GM19043 (cell line): Measurements from ENCODE around the gene SUPT6H.
A peak's percentile ranks its signal among the peaks of the same experiment; 100 is the strongest.
"Not testable (repeated sequence)": the region's sequence is repeated elsewhere in the genome, so short reads cannot be mapped to it uniquely, and the experiment has no call there.

Experiments
- ATAC-seq: cut with Tn5 transposase; IDR thresholded peaks from one replicate; pipeline ENCODE4 v1.9.1; 2021; ENCODE audit warnings: low read depth; ENCODE audit not compliant: unreplicated experiment

SUPT6H gene

DNA sequence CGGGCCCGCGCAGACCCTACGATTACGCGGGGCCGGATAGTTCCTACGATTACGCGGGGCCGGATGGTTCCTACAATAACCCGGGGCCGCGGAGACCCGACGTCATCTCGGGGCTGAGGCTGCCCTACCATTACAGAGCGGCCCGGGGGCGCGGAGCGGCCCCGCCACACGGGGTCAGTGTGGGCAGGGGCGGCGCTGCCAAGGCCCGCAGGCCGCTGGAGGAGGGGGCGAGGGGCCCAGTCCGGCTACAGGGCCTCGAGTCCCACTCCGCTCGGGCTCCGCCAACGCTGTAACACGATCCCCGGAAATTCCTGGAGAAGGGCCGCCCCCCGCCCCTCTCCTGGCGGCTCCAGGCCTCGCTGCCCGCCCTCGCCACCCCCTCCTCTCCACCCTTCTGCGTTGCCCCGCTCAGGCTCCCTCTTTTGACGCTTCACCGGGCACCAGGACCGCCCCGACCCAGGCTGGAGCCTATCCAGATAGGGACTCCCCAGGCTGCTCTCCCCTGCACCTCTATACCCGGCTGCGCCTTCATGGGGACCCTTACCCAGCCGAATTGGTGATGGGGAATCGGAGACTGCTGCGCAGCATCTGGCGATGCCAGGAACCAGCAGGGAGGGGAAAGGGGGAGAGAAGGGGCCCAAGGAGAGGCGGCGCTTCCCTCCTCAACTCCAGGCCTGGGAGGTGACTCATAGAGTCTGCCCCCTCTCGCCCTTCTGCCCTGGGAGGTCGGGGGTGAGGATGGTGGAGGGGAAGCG lies 55.8 kb downstream of the SUPT6H start, which contains the start of gene RAB34:
TSS of gene RAB34 (minus strand) at position 291 of the 755 bp plus-strand sequence. CDS start 602 bp downstream, outside the sequence.
- ATAC-seq = no peak

DNA sequence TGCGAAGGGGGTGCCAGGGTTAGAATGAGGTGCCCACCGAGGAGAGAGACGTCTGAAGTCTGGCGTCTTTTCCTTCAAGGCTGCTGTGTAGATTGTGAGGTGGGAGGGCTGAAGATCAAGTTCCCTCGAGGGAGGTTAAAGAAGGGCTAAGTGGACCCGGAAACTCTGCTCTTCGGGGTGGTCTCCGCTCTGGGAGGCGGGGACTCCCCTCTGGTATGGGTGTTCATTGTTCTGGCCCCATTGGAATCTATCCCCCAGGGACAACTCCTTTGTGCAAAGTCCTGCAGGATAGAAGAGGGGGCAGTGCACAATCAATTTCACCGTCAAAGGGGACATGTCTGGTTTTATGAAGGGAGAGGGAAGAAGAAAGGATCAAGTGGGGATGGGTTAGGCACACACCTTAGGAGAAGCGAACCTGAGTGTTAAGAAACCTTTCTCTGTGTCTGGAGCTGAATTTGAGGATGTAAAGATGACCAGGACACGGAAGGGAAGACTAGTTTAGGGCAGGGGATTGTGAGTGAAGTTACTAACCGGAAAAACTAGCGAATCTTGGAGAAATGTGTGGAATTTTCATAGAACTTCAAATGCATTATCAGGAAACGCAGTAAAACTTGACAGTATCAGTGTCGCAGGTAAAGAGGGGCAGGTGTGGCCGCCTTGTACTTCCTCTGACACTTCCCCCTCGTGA lies 56.5 kb downstream of the SUPT6H start:
- ATAC-seq = no peak

DNA sequence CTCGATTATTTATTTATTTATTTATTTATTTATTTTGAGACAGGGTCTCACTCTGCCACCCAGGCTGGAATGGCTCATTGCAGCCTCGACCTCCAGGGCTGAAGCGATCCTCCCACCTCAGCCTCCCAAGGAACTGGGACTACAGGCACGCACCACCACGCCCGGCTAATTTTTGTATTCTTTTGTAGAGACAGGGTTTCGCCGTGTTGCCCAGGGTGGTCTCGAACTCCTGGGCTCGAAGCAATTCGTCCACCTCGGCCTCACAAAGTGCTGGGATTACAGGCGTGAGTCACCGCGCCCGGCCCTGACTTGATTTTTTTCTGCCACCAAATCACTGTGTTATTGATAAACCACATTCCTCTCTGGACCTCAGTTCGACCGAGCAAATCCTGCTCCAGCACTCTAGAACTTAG lies 57.0 kb downstream of the SUPT6H start:
- ATAC-seq = no peak

DNA sequence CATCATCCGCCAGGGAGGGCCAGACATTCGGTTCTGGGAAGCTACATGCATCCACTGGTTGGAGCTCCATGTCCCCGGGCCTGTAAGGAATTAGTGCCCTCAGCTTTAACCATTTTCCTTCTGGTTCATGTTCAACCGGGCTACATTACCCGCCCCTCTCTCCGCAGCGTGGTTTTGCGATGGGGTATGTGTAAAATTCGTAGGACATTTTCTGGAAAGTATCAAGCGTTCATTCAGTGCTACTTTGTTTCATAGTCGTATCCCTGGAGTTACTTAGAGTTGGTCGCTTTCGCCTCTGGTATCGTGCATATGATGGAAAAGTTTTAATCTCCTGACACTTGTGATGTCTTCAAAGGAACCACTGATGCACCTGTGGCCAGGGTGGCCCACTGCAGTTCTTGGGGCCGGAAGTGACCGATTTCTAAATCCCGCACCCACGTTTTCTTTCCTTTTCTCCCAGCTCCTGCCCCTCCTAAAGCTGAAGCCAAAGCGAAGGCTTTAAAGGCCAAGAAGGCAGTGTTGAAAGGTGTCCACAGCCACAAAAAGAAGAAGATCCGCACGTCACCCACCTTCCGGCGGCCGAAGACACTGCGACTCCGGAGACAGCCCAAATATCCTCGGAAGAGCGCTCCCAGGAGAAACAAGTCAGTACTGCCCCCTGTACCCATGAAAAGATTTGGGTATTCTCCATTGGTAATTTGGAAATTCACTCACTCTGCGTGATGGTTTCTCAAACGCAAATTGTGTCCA lies 58.4 kb downstream of the SUPT6H start:
- ATAC-seq = no peak

DNA sequence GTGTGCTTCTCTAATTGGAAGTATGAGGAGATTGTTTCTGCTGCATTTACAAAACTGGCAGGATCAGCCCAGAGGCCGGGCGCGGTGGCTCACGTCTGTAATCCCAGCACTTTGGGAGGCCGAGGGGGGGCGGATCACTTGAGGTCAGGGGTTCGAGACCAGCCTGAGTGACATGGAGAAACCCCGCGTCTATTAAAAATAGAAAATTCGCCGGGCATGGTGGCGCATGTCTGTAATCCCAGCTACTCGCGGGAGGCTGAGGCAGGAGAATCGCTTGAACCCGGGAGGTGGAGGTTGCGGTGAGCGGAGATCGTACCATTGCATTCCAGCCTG lies 59.0 kb downstream of the SUPT6H start:
- ATAC-seq = not testable (repeated sequence)

DNA sequence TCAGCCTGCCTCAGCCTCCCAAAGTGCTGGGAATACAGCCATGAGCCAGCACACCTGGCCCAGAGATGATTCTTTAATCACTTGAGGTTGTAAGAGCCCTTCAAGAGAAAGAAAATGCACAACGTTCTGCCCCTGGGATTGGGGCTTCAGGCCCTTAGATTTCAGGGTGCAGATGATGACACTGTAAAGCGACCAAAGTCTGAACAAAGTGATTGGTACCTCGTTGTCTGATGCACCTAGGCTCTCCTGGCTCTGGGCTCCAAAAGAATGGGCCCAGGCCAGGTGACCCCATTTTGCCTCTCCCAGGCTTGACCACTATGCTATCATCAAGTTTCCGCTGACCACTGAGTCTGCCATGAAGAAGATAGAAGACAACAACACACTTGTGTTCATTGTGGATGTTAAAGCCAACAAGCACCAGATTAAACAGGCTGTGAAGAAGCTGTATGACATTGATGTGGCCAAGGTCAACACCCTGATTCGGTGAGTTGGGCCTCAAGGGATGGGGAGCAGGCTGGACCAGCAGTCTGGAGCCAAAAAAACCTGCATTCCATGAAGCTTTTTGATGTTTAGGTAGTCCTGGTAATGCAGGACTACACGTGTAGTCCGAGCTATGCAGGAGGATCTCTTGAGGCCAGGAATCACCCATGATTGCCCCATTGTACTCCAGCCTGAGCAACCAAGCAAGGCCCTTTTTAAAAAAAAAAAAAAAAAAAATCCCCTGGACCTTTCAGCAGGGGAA lies 60.6 kb downstream of the SUPT6H start:
- ATAC-seq = no peak

DNA sequence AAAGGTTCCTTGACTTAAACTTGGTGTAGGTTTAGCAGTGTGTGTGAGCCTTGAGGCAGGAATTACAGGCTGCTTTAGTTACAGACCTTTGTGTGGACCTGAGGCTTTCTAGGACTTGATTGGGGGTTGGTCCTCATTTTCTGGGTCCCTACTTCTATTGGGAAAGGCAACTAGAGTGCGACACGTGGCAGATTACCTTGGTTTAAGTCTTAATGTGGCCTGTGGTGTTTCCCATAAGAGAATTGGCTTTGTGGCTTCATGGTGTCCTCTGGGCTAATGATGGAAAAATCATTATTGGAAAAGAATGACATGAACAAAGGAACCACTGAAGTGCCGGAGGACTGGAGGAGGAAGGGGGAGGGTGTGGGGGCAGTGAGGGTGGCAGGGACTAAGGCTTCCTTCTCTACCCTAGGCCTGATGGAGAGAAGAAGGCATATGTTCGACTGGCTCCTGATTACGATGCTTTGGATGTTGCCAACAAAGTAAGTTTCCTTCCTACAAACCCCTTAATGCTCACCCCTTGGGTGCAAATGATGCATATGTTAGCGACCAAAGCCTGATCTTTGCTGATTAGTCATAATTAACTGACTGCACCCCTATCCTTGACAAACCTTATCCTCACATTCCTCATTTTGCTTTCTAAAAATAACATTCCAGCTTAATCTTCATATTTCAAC lies 61.3 kb downstream of the SUPT6H start:
- no peak for ATAC-seq

DNA sequence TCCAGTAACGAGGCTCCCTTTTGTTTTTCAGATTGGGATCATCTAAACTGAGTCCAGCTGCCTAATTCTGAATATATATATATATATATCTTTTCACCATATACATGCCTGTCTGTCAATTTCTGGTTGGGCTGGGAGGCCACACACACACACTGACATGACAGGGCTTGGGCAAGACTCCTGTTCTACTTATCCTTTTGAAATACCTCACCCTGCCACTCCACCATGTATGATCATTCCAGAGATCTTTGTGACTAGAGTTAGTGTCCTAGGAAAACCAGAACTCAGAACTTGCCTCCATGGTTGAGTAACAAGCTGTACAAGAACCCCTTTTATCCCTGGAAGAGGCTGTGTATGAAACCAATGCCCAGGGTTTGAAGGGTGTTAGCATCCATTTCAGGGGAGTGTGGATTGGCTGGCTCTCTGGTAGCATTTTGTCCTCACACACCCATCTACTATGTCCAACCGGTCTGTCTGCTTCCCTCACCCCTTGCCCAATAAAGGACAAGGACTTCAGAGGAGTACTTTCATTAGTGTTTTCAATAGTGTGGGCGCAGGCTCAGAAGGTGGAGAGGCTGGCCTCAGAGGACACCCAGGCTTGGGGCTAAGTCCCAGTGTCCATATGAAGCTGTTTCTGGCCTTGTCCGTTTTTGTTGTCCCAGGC lies 62.0 kb downstream of the SUPT6H start:
- not testable (repeated sequence) for ATAC-seq

DNA sequence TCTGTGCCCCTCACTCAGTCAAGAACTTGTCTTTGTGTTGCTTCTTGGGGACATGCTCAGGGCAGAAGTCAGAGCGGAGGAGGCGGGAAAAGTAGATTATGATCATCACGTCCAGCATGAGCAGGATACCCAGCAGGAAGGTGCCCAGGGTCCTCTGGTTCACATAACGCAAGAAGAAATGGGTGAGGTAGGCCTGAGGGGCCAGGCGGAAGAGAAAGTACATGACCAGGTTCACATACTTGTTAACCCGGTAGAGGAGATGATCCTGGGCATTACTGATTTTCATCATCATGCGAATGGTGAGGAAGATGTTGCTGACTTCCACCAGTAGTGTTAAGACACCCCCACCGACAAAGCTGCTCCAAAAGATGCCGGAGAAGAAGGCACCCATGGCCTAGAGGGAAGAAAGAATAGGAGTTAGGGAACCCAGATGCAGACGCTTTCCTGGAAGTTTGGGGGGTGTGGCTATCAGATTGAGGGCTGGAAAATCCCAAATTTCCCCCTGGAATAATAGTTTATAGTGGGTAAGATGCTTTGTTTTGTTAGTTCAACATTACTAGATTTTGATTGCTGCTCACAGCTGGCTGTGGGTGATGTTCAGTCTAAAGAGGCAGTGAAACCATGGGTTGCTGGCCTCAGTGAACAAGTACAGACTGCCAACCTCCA lies 62.6 kb downstream of the SUPT6H start:
- no peak for ATAC-seq

DNA sequence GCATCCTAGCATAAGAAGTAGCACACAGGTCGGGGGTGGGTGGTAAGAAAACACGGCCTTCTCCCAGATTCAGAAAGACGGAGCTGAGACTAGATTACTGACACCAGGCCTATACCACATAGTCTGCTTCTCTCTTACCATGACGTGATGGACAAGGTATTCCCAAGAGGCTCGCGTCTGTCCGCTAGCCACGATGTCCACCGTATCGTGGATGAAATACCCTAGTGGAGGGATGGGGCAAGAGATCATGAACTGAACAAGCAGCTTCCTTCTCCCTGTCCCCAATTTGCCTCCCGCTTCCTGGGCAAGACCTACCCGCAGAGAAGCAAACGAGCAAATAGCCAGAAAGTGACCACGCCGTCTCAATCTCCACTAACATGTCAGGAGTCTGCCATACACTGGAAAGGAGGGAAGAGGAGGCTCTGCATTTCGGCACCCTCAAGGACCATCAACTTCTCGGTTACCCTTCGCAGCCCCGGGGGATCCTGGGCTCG lies 63.2 kb downstream of the SUPT6H start:
- no peak for ATAC-seq

DNA sequence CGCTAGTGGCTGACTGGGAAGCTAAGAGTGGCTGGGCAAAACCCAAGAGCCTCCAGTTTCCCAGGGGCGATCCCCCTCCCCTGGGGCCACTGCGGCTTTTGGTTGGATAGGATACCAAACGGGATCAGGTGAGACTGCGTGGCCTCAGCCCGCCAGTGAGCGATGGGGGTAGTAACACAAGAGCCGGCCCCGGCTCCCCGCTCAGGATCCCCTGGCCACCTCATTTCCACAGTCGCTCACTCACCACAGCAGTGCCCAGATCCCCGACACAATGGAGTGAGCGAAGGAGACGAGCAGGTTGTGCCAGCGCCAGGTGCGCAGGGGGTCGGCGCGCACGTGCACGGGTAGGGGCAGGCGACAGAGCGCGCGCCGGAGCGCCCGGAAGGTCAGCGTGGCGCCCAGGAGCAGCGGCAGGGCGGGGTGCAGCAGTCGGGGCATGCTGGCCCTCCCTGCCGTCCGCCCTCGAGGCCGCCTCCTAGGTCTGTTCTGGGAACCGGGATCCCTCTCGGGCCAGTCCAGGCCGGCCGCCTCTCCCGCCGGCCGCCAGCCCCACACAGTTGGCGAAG lies 63.7 kb downstream of the SUPT6H start:
- ATAC-seq = no peak

DNA sequence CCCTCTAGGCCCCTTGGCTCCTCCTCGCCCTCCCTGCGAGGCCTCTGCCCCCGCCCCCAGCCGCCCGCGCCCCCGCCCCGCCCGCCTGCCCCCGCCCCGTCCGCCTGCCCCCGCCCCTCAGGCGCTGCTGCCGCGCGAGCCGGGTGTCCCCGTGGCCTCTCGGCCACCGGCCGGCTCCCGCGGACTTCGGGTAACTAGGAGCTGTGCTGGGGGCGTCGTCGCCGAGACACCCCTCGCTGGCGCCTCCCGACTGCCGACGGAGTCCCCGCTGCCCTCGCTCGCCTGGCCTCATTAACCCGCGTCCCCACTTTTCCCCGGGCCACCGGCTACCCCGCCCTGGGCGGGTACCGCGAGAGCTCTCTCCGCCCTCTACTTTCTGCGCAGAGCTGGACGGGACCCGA lies 64.2 kb downstream of the SUPT6H start, which contains the start of gene TLCD1:
TSS of gene TLCD1 (minus strand) at position 8 of the 401 bp plus-strand sequence. CDS start 136 bp downstream, outside the sequence.
- no peak for ATAC-seq

DNA sequence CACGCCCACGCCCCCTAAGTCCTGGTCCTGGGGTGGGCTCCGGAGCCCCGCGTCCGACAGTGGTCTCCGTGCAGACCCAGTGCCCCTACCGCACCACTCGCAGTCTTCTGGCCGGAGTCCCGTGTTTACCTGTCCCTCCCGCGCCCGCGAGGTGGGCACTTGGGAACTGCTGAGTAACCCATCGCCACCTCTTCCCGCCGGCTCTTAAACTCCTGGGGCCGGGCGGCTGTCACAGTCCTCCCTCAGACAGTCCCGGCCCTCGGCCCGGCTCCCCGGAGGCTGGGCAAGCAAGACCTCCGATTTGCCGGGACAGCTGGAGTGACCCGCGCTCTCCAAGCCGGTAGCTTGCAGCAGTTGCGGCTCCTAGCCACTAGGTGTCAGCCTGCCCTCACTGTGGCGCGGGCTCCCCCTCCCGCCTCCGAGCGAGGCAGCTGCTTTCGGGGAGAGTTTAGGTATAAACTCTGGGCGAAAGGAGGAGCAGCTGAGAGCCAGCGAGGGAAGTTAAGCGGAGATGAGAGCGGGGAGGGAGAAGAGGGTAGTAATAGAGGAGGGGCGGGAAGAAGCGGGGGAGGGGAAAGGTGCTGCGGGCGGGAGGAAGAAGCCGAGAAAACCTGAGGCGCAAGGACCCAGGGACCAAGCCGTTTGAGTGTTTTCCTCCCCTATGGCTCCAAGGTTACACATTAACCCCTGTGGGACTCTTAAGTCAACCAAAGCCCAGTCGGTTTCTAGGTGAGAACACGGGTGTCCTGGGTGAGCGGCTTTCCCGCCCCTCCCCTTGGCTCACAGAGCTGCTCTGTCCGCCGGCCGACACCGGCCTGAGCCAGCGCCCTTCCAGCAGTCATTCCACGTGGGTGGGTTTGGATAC lies 64.9 kb downstream of the SUPT6H start:
- ATAC-seq = peak; percentile 38

DNA sequence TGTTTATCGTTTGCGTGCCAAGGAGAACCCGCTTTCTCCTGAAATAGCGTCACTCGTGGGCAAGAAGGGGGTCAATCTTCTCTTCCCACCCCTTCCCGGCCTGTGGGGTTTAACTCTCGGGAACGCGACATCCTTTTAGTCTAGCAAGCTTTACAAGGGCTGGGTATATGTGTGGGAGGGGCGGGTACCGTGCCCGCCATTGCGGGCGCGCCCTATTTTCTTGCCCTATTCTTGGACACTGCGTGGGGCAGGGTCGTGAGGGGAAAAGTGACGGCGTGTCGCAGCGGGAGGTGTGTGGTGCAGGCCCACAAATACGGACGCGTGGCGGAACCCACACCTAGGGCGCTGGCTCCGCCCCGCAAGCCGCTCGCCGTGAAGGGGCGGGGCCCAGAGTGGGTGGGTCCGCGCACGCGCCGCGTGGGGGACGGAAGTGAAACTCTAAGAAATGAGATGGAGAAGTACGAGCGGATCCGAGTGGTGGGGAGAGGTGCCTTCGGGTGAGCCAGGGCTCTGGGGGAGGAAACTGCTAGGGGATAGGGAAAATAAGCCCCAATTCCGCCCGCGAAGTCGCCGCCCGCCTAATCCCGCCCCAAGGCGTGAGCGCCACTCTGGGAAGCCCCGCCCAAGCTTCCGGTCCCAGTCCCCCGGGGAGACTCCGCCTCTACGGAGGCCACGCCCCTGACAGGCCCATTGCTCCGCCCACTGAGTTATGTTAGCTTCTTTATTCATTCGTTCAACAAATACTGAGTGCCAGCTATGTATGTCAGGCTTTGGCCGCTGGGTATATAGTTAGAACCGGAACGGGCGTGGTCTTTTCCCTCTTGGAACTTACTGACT lies 66.6 kb downstream of the SUPT6H start, which contains the start of gene NEK8:
TSS of gene NEK8 (plus strand) at position 425 of the 837 bp plus-strand sequence. CDS start at position 451, 26 bp downstream.
- ATAC-seq = no peak

DNA sequence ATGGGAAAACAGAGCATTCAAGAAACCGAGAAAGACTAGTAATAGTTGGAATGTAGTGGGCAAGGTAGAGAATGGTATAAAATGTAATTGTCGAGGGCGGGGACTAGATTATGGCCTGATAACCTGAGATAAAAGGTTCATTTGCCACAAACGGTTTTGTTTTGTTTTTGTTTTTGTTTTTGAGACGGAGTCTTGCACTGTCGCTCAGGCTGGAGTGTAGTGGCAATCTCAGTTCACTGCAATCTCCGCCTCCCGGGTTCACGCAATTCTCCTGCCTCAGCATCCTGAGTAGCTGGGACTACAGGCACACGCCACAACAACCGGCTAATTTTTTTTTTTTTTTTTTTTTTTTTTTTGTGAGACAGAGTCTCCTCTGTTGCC lies 67.9 kb downstream of the SUPT6H start:
- no peak for ATAC-seq

DNA sequence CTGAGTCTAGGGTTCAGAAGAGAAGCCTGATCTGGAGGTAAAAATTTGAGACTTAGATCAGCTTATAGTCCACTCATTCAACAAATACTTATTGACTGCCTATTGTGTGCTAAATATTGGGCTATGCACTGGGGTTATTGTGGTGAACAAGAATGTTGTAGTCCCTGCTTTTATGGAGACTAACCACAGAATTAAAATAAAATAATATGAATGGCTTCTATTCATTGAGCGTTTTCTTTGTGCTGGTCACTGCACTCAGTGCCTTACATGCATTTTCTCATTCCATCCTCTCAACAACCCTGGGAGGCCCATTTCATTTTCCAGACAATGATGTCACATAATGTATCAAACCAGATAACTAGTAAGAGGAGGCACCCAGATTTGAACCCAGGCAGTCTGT lies 71.3 kb downstream of the SUPT6H start:
- no peak for ATAC-seq
